ENCODE results near the gene DUS1L. TPM values are rescaled to one million over a fixed set of nuclear protein-coding genes. Genes with fewer than 3 reads are reported as not detected.

The DUS1L gene
- polyA plus RNA-seq, 1 experiment: 21.4 TPM

DNA sequence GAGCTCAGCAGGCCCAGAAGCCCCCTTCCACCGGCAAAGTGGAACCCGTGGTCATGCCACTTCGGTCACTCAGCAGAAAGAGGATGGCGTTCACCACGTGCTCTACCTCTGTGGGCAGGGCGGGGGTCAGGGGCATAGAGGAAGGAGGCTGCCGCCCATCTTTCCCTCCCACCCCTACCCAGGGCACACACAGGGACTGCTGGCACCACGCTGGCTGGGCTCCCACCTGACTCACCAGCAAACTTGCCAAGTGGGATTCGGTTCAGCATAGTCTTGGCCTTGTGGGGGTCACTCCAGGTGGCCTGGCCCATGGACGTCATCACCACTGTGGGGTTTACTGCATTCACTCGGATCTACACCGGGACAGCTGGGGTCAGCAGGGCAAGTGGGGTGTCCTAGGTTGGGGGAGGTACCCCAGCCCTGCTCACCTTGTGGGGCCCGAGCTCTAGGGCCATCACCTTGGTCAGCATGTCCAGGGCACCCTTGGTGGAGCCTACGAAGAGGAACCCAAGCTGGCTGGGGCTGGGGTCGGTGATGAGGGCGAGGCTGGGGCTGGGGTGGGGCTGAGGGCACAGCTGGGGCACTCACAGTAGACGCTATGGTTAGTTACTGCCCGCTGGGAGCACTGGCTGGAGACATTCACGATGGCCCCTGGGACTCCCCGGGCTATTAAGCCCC lies 29.5 kb downstream of the DUS1L start:
- ChIA-PET CTCF (interaction anchor here (0.5 to 1.2 kb wide), 3 partner anchors 74 to 123 kb away, joined by 3 to 4 read pairs (median 3); no protein-coding TSS in a partner anchor), POLR2A (no interaction called here)
- no peak overlapping the region for H3K27ac ChIP-seq (ENCODE audit: low read depth, low read length)
- peak overlapping the region; percentile 74; the same call in 1 of the 2 replicates for H3K4me3 ChIP-seq (ENCODE audit: low read depth, low read length)
- TF ChIP-seq, protein P1, sequence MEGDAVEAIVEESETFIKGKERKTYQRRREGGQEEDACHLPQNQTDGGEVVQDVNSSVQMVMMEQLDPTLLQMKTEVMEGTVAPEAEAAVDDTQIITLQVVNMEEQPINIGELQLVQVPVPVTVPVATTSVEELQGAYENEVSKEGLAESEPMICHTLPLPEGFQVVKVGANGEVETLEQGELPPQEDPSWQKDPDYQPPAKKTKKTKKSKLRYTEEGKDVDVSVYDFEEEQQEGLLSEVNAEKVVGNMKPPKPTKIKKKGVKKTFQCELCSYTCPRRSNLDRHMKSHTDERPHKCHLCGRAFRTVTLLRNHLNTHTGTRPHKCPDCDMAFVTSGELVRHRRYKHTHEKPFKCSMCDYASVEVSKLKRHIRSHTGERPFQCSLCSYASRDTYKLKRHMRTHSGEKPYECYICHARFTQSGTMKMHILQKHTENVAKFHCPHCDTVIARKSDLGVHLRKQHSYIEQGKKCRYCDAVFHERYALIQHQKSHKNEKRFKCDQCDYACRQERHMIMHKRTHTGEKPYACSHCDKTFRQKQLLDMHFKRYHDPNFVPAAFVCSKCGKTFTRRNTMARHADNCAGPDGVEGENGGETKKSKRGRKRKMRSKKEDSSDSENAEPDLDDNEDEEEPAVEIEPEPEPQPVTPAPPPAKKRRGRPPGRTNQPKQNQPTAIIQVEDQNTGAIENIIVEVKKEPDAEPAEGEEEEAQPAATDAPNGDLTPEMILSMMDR (IDR thresholded peaks at IDR 0.05; ENCODE audit: low read depth, low read length): no peak
- no peaks in the 10 kb centered on the region; the same call in 1 of the 2 replicates for H3K9me3 ChIP-seq (ENCODE audit: control insufficient read depth, insufficient read depth, low read length)
- no peaks in the 10 kb centered on the region for H3K27me3 ChIP-seq (ENCODE audit: control insufficient read depth, insufficient read depth, low read length)
- DNase-seq (ENCODE audit: low read depth, low spot score): no peak

DNA sequence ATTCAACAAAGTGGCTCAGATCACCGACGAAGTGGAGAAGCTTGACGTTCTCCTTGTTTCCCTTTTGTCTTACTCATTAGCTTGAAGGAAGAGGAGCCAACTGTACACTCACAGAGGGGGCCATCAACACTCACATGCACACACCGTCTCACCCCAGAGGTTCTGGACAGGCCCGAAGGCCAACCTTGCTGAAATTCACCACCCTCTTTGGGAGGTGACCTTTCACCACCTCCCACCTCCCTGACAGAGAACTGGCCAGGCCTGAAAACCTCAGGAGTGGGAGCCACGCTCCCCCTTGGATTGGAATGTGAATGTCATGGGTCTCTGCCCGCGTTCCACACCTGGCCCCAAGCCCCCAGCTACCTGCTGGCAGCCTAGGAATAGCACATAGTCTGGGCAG lies 30.1 kb downstream of the DUS1L start:
- Histone ChIP-seq H3K4me3 (ENCODE audit: low read depth, low read length) (no peak overlapping the region), H3K27ac (ENCODE audit: low read depth, low read length) (no peak overlapping the region), H3K27me3 (ENCODE audit: control insufficient read depth, insufficient read depth, low read length) (no peaks in the 10 kb centered on the region), H3K9me3 (ENCODE audit: control insufficient read depth, insufficient read depth, low read length) (no peaks in the 10 kb centered on the region; the same call in 1 of the 2 replicates)
- ChIA-PET CTCF (no interaction called here), POLR2A (interaction anchor here (0.6 kb wide), 1 partner anchor 174 kb away, joined by 4 read pairs; no protein-coding TSS in a partner anchor)
- DNase-seq (ENCODE audit: low read depth, low spot score): no peak
- TF ChIP-seq, protein P1 (IDR thresholded peaks at IDR 0.05; ENCODE audit: low read depth, low read length): no peak

DNA sequence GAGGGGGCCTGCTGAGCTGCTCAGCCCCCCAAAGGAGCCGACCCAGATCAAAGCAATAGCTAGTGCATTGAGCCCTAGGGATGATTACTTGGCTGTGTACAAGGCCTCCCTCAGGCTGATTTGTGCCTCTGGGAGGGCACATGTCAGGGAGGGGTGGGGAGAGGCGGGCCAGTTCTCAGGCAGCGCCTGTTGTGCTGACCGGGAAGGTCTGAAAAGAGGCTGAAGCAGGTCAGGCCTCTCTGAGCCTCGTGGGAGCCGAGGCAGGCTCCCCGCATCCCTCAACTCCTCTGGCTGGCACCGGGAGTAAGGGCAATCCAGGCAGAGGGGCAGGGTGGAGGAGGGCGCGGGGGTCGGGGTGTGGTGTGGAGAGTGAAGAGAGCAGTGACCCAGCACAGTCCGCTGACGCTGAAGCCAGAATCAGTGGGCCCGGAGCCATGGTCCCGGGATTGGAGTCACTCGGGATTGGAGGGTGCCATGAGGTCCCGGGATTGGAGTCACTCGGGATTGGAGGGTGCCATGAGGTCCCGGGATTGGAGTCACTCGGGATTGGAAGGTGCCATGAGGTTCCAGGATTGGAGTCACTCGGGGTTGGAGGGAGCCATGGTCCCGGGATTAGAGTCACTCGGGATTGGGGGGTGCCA lies 31.1 kb downstream of the DUS1L start:
- Histone ChIP-seq H3K27me3 (ENCODE audit: control insufficient read depth, insufficient read depth, low read length) (no peaks in the 10 kb centered on the region), H3K9me3 (ENCODE audit: control insufficient read depth, insufficient read depth, low read length) (no peaks in the 10 kb centered on the region; the same call in 1 of the 2 replicates), H3K27ac (ENCODE audit: low read depth, low read length) (no peak overlapping the region), H3K4me3 (ENCODE audit: low read depth, low read length) (no peak overlapping the region)
- CTCF ChIA-PET: no interaction called here
- no peak for DNase-seq (ENCODE audit: low read depth, low spot score)
- POLR2A ChIA-PET: no interaction called here
- TF ChIP-seq, protein P1 (IDR thresholded peaks at IDR 0.05; ENCODE audit: low read depth, low read length): no peak

DNA sequence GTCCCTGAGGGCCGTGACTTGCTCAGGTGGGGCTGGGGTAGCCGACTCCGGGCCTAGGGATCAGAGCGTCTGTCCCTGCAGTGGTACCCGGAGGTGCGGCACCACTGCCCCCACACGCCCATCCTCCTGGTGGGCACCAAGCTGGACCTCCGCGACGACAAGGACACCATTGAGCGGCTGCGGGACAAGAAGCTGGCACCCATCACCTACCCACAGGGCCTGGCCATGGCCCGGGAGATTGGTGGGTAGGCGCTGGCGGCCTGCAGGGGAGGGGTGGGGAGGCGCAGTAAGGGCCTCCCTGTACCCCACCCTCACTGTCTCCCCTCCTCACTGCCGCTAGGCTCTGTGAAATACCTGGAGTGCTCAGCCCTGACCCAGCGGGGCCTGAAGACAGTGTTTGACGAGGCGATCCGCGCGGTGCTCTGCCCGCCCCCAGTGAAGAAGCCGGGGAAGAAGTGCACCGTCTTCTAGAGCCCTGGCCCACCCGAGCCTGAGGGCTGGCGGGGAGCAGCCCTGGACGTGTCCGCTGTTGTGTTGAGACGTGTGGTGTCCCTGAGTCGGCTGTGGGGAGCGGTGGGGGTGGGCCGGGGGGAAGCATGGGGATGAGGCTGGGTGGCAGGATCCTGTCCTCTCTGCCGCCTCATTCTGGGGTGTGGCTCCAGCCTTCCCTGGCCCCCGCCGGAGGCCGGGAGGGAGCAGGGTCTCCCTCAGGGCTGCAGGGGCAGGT lies 32.1 kb downstream of the DUS1L start:
- no peak for DNase-seq (ENCODE audit: low read depth, low spot score)
- TF ChIP-seq, protein P1 (IDR thresholded peaks at IDR 0.05; ENCODE audit: low read depth, low read length): no peak
- Histone ChIP-seq H3K9me3 (ENCODE audit: control insufficient read depth, insufficient read depth, low read length) (no peaks in the 10 kb centered on the region; the same call in 1 of the 2 replicates), H3K27me3 (ENCODE audit: control insufficient read depth, insufficient read depth, low read length) (no peaks in the 10 kb centered on the region), H3K27ac (ENCODE audit: low read depth, low read length) (no peak overlapping the region), H3K4me3 (ENCODE audit: low read depth, low read length) (no peak overlapping the region)
- ChIA-PET POLR2A (no interaction called here), CTCF (no interaction called here)
